Measurements from ENCODE around the gene LRRC55.

Gene LRRC55, protein sequence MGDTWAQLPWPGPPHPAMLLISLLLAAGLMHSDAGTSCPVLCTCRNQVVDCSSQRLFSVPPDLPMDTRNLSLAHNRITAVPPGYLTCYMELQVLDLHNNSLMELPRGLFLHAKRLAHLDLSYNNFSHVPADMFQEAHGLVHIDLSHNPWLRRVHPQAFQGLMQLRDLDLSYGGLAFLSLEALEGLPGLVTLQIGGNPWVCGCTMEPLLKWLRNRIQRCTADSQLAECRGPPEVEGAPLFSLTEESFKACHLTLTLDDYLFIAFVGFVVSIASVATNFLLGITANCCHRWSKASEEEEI

DNA sequence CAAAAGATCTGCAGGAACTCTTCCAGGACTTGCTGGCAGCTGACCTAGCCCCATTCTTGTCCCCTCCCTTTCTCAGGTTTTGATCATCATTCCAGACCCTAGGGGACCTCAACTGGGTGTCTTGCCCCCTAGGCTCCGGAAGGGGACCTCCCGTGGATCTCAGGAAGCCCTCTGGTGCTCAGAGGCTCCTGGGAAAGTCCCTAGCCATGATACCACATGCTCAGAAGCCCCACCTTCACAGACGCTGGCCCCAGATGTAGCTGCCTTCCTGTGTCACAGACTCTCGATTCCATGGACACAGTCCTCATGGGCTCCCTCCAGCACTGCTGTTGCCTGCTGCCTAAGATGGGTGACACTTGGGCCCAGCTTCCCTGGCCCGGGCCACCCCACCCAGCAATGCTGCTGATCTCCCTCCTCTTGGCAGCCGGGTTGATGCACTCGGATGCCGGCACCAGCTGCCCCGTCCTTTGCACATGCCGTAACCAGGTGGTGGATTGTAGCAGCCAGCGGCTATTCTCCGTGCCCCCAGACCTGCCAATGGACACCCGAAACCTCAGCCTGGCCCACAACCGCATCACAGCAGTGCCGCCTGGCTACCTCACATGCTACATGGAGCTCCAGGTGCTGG lies at the start of gene LRRC55:
LRRC55 (plus strand) TSS at position 276 of the 628 bp plus-strand sequence; CDS start at position 346, 70 bp downstream.
- DNase-seq: no peak

DNA sequence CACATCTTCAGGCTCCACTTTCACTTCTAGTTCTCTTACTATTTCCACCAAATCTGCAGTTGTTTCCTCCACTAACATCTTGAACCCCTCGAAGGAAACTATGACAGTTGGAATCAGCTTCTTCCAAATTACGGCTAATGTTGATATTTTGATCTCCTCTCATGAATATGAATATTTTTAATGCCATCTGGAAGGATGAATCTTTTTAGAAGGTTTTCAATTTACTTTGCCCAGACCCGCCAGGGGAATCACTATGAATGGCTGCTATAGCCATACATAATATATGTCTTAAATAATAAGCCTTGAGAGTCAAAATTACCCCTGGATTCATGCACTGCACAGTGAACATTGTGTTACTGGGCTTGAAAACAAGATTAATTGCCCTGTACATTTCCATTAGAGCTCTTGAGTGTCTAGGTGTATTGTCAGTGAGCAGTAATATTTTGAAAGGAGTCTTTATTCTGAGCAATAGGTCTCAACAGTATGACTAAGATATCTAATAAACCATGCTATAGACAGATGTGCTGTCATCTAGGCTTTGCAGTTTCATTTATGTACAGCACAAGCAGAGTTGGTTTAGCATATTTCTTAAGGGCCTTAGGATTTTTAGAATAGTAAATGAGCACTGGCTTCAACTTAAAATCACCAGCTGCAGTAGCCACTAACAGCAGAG lies 48.3 kb upstream of the LRRC55 start:
- no peak for DNase-seq

DNA sequence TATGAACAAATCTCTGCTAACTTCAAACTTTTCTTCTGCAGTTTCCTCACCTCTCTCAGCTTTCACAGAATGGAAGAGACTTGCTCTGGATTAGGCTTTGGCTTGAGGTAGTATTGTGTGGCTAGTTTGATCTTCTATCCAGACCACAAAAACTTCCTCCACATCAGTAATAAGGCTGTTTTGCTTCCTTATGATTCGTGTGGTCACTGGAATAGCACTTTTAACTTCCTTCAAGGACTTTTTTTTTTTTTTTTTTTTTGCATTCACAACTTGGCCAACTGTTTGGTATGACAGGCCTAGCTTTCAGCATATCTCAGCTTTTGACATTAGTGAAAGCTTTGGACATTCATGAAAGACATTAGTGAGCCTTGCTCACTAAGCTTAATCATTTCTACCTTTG lies 47.5 kb upstream of the LRRC55 start:
- no peak for DNase-seq

DNA sequence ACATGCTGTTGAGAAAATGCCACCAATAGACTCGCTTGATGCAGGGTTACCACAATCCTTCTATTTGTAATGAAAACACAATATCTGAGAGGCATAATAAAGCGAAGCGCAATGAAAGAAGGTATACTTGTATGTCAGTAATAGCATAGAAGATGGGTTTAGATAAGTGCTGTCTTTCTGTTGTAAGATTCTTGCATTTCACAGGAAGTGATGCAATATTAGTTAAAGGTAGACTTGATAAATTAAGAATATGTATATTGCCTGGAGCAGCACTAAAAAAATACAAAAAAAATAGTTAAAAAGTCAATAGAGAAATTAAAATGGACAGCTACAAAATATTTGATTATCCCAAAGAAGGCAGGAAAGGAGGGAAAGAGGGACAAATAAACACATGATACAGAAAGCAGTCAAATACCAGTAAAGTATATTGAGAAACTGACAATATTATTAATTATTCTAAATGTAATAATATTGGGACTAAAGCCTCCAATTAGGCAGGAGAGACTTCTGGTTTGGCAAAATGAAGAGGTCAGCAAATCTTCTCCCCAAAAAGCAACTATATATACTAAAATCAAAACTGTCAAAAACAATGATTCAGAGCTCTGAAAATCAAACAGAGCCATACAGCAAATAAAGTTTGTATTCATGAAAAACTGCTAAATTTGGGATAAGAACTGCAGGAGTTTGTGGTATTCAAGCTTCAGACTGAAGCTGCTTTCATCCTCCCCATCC lies 46.6 kb upstream of the LRRC55 start:
- no peak for DNase-seq

DNA sequence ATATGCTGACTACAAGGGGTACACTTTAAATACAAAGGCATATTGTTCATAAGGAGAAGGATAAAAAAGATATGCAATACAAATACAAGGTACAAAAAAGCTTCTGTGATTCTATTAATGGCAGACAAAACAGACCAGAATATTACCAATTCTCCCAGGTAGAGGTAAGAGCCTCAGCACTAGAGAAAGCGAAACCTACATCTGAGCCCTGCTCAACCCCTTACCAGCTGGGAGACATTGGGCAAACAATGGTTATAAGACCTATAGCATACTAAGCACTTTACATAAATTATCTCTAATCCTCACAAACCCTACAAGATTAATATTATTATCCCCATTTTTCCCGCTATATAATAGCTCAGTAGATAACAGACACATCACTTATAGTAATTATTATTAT lies 41.2 kb upstream of the LRRC55 start:
- no peak for DNase-seq

DNA sequence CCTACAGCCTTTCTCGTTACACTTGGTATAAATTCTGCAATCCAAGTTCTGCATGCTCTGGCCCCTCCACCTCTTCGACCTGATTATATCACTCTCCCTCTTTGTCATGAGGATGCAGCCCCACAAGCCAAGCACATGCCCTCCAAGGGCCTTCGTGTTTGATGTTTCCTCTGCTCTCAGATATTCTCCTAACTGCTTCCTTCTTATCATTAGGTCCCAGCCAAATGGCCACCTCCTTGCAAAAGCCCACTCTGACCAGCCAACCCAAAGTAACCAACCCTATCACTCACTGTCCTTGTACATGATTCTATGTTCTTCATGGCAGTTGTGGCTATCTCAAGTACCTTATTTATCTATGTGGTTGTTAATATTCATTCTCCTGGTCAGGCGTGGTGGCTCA lies 38.3 kb upstream of the LRRC55 start:
- no peak for DNase-seq

DNA sequence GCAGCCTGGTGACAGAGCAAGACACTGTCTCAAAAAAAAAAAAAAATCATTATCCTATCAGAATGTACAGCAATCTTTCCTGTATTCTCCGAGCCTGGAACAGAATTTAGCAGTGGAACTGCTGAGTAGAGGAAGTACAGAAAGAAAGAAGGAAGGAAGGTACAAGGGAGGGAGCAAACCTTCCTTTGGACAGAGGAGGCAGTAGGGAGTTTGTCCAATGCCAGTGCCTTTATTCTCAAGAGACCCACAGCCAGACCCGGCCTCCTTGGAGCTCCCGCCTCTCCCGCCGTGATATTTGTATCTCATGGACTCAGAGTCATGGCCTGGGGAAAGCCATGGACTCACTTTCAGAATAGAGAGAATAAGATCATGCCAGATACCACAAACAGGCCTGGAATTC lies 37.7 kb upstream of the LRRC55 start:
- DNase-seq: no peak

DNA sequence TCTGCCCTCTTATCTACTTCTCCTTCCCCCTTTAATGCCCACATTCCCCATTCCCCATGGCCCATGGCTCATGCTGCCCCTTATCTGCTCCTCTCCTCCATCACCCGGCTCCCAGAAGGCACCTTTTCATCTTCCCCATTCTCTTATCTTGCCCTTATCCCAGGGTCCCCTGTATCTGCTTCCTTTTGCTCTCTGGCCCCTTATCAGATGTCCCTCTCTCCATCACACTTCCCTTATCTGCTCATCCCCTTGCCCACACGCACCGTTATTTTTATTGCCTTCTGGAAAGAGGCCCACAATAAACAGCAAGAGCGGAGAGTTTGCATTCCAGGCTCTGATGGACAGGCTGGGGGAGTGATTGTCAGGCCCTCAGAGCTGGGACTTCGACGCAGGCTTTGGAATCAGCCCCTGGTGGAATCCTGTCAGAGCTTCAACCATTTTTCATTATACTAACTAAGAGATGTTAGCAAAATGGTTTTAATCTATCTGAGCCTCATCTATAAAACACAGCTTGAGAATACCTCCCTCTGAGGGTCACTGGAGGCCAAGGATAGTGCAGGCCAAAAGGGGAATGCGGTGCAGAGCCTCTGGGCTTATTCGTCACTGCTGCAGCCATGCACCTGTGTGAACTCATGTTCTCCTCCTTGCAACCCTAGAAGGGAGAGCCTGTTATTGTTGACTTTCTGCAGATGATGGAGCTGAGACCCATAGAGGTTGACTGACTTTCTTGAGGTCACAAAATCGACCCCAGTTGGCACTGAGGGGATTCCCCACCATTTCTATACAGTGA lies 37.0 kb upstream of the LRRC55 start:
- DNase-seq: no peak

DNA sequence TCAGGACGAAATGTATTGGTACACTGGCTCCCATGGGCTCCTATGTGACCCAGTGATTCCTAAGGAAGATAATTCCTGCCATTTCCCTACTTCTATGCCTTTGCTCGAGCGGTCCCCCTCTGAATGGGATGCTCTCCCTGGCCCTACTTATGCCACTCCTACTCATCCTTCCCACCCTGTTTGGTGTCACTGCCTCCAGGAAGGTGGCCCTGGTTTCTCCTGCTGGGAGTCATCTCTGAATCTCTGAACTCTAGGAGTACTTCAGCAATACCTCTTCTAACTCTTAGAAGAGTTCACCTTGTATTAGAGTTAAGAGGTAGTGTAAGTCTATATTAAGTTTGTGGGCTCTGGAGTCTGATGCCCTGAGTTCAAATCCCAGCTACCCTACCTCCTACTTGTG lies 35.5 kb upstream of the LRRC55 start:
- no peak for DNase-seq

DNA sequence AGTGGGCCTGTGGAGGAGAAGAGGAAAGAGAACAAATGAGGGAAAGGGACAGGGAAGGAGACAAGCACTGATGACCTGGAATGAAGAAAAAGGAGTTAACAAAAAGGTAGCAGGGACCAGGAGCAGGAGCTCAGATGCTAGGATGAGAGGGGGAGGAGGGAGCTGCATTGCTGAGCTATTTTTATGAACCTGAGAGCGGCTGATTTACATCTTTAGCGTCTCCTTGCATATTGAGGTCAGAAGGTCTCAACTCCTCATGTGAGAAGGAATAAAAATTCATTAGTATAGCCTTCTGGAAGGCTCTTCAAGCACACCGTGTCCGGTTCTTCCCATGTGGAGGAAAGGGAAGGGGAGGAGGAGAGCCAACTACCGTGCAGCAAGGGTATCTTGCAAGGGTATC lies 33.1 kb upstream of the LRRC55 start:
- DNase-seq: no peak

DNA sequence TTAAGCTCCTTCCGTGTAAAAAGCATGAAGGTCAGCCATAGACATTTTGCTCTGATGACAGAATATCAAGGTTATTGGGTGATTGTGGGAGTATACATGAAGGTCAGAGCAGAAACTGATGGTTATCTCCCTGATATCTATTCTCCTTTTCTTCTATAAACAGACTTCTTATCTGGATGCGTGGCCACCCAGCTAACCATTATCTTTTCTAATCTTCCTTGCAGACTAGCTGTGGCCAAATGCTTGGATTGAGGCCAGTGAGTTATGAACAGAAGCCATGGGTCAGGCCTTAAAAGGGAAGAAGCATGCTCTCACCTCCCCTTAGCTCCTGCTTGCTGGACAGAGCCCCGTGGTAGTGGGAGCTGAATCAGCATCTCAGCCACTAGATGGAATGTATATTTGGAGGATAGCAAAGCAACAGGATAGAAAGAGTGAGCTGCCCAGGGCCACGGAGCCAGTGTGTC lies 31.3 kb upstream of the LRRC55 start:
- no peak for DNase-seq

DNA sequence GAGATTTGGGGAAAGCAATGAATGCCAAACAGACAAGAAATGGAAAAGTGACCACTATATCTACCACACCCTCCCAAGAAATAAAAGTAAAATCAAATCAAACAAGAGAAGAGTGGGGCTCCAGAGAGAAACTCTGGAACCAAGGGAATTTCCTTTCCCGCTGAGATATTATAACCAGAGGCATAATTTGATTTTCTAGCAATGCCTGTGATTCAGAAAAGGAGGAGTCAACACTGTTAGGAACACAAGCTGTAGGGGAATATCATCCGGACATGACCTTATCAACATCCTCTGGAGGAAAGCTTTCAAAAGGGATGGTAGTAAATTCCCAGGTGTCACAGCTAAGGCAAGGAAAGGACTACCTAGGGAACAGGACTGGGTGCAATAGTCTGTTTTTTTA lies 29.6 kb upstream of the LRRC55 start:
- DNase-seq: no peak

DNA sequence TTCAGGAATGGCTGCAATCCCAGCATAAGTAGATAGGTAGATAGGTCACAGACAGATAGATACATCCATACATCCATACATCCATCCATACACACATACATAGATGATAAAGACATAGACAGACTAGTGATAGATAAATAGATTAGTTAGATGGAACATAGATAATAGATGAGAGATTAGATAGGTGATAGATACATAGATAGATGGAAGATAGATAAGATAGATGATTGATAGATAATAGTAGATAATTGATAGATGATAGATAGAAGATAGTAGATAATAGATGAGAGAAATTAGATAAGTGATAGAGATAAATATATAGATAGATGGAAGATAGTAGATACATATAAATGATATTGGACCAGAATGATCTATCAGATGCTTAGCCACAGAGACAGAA lies 28.3 kb upstream of the LRRC55 start:
- DNase-seq: no peak

DNA sequence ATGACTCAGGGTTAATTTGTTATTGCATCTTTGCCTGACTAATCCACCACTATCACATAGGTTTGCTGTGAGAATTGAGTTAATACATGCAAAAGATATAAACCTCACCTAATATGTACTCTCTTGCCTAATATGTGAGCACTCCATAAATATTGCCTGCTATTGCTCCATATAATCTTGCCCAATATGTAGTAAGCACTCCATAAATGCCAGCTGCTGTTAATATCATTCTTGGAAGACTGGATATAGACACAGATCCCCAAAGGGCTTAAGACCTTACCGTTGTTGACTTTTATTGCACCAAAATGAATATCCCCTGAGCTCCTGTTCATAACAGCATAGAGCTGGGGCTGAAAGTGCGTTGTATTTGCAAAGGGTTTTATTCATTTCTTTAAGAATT lies 27.0 kb upstream of the LRRC55 start:
- no peak for DNase-seq

DNA sequence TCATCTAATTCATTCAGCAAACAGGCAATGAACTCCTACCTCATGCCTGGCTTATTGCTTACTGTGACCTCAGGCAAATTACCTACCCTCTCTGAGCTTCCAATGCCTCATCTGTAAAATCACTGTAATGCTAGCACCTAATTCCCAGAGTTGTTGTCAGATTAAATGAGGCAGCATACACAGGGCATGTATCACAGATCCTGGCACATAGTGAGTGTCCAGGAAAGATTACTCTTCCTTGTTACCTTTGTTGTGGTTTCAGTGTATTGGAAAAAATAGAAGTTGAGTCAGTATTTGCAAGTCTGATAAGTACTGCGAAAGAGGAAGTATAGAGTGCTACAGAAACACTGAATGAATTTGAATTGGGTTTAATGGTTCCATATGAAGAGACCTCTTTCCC lies 26.4 kb upstream of the LRRC55 start:
- DNase-seq: no peak

DNA sequence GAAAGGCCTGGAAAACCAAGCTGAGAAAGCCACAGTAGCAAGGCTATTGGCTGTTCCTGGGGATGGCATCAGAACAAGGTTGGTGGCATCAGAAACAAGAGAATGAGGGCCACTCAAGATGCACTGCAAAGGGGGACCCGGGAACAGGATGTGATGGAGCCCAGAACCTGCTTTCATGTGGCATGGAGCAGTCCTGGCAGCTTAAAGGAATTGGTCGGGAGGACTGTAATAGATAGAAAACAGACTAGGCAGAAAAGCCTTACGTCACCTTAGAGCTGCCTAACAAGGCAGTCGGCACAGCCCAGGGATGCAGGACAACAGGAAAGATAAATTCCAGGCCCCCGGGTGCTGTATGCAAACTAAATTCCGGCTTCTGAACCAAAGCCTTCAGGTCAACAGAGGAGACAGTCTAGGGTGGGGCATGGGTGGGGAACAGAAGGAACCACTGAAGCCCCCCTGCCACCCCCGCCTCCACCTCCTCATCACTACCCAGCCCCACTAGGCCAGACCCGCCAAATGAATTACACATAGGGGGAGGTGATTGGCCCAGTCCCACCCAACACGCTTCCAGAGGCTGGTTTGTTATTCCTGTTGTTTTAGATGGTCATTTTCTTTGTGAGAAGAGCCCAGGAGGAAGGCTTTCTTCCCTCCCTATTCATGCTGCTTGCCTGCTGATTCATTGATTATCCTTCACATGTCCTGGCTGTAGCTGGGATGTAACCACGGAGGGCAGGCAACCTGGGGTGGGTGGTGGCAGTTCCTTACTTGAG lies 25.7 kb upstream of the LRRC55 start:
- DNase-seq: no peak

DNA sequence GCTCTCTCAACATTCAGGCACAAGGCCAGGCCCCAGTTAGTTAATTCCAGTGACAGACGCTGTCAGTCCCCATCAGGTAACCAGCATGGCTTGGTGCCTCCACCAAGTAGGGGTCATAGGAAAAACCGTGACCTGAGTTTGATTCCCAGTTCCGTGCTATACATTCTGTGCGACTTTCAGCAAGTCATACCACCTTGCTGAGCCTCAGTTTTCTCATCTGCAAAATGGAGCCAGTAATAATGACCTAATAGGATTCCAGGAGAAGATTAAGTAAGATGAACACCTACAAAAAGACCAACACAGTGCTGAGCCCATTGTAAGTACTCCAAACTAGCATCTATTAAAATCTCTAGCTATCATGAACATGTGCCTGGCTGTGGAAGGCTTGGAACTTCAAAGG lies 24.8 kb upstream of the LRRC55 start:
- no peak for DNase-seq

DNA sequence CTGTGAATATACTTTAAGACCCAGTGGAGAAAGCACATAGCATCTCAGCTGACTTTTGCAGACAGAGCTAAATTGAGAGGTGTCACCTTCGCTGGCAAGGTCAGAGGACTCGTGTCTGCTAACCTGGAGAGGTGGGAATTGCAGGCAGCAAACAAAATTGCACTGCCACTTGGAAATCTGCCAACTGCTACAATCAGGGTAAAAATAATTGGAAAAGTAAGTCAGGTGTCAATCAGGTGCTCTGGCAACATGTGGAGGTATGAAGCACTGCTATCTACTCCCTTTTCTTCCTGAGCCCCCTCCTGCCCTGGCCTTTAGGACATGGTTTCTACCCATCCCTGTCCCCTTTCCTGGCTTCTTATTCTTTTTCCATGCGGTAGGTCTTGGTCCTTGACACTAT lies 24.1 kb upstream of the LRRC55 start:
- DNase-seq: no peak

DNA sequence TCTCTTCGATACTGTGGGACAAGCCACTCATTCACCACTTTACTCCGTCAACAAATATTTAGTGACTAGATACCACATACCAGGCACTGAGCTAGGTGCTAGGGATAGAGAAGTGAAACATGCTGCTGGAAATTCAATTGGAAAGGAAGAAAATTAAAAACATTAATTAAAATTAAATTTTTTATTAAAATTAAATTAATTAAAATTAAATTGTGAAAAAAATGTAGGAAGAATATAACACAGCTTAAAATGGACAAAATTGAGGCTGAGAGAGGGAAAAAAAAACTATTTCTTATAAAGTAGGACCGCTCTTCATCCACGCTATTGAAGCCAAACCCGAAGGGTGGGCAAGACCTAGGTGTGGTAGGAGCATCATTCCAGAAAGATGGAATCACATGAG lies 23.6 kb upstream of the LRRC55 start:
- DNase-seq: no peak

DNA sequence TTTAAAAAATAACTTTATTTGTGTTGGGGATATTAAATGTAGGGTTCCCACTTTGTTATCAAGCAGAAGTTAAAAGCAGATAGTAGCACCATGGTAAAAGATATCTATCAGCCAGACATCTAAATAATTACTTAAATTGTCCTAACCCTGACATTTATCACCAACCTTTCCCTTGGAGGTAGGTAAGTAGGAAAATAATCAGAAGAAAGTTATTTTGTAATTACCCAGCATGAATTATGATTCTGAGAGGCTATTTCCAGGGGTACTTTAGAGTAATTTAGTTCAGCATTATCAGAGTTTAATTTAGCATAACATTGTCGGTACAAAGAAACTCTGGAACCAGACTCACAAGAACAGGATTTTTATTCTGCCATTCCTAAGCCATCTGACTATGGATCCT lies 23.2 kb upstream of the LRRC55 start:
- DNase-seq: no peak

DNA sequence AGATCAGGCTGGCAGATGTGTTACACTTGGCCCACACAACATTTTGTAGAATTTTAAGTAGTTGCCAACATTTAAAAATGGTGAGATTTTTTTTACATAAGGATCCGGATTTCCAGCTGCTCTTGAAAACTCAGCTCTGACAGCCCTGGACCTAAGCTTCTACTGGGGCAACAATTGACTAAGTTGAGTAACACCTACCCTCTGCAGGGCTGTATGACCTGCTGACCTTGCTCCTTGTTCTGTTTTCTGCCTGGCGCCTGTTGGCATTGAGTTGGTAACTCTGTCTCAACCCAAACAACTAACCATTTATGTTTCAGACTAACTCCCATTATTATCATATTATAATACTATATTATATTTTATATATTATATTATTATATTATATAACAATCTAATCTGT lies 21.1 kb upstream of the LRRC55 start:
- no peak for DNase-seq

DNA sequence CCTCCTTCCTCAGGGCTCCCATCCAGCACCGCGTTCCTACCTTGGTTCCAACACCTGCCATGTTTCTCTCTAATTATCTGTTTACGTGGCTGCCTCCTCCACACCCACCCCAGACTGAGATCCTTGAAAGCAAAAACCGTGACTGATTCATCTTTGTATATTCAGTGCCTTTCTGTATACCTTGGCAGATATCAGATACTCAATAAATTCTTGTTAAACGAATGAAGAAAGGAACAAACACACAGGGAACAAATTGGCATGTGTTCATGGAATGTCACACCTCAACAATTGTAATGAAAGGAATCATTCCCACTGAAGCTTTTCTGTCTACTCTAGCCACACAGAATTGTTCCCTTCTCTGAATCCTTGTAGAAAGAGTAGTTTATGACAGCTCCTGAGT lies 20.4 kb upstream of the LRRC55 start:
- DNase-seq: no peak
